HS-5 (cell line): ENCODE data around the gene OTX1.
"Not testable (repeated sequence)": the region's sequence is repeated elsewhere in the genome, so short reads cannot be mapped to it uniquely, and the experiment has no call there.

Experiments used
- DNase-seq: peaks from one replicate; pipeline ENCODE4 v3.0.0-alpha.2; 2012; ENCODE audit warnings: low read depth

The OTX1 gene

GRCh38 chr2:63058921-63059792, 8.5 kb downstream of the OTX1 start:
- no peak for DNase-seq

- DNase-seq, result no peak
These were observed 9.3 kb downstream of the OTX1 start for GRCh38 chr2:63059793-63060471.

DNA sequence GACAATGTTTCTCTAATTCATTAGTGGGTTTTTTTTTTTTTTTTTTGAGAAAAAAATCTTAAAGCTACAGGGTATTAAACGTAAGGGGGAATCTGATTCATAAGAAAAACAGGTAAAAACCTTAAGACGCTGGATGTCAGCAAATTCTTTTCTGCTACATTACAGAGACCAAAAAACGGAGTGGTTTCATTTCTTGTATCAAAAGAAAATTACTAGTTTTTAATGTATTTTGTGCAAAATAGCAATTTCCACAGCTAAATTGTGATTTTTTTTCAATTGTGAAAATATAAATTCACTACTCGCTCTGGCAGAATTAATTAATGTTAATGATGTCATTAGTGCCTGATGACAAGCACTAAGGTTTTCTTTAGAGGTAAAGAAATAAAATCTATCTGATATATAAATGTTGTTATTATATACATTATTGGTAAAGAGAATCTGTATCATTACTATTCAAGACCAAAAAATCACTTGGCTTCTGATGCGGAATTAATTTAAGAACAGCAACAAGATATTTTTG, 9.9 kb downstream of the OTX1 start:
- no peak for DNase-seq

DNA sequence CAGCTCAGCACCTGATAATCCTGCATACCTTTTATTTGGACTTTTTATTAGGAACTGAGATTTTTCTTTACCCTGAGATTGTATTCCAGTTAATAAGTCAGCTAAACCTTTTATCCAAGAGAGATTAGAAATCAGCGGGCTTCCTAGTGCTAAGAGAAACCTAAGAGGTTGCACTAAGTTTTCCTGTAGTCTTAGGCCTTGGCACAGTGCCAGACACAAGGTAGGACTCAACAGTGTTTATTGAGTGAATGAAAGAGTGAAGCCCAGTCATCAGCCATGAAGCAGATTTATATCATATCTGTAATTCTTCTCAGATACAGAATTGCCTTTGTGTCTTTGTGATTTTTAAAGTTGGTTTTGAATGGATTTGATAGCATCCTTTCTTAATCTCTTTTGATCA, 13.6 kb downstream of the OTX1 start:
- DNase-seq, result no peak

DNA sequence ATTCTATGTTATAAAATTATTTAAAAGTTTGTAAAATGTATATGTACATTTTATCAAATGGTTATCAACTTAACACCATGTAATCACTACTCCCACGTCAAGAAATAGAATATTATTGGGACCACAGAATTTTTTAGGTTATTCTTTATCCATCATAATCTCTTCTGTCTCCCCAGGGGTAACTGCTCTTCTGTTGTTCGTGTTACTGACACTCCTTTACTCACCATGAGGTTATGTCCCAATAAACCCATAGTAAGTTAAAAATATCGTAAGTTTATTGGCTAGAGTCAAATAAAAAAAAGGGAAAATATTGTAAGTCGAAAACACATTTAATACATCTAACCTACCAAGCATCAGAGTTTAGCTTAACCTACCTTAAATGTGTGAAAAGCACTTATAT, 14.0 kb downstream of the OTX1 start:
- no peak for DNase-seq

DNA sequence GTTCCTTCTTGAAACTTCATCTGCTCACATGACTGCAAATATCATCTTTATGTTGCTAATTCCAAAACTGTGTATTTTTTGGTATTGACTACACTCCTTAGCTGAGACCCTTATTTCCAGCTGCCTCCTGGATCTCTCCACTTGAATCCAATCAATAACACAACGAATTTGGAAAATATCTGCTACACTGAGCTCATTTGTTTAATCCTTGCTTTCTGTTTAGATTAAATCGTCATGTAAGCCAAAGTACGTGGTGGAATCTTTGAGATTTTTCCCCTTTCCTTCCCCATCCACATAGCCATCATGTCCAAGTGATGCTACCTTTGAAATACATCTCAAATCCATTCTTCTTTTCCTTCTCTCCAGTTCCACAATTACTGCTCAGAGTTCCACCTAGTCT, 15.6 kb downstream of the OTX1 start:
- no peak for DNase-seq

DNA sequence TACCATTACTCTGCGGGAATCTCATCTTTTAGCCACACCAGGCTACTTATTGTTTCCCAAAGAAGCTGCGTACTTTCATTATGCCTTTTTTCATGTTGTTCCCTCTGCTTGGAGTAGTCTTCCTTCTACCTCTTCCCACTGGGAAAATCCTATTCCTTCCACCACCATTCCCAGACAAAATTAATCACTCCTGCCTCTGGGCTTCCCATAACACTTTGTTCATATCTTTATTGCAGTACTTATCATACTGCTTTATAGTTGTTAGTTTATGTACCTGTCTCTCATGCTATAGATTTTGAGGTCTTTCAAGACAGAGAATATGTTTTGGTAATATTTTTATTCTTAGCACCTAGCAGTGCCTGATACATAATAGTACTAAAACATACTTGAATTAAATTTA, 16.2 kb downstream of the OTX1 start:
- no peak for DNase-seq

GRCh38 chr2:63071664-63072063, 21.0 kb downstream of the OTX1 start:
- DNase-seq, result no peak

DNA sequence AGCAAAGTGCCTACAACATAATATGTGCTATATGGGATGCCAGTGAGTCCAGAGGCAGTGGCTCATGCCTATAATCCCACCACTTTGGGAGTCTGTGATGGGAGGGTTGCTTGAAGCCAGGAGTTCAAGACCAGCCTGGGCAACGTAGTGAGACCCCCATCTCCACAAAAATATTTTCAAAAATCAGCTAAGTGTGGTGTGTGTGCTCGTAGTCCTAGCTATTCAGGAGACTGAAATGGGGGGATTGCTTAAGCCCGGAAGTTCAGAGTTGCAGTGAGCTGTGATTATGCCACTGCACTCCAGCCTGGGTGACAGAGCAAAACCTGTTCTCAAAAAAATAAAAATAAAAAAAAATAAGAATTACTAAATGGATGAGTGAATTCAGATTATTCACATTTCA, 23.4 kb downstream of the OTX1 start:
- DNase-seq, result no peak

DNA sequence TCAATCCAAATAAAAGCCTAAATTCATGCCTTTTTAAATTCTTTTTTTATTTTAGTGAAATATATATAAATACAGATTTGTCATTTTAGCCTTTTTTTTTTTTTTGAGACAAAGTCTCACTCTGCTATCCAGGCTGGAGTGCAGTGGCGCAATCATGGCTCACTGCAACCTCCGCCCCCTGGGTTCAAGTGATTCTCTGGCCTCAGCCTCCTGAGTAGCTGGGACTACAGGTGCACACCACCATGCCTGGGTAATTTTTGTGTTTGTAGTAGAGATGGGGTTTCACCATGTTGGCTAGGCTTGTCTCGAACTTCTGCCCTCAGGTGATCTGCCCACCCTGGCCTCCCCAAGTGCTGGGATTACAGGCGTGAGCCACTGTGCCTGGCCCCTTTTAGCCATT, 23.8 kb downstream of the OTX1 start:
- not testable (repeated sequence) for DNase-seq

DNA sequence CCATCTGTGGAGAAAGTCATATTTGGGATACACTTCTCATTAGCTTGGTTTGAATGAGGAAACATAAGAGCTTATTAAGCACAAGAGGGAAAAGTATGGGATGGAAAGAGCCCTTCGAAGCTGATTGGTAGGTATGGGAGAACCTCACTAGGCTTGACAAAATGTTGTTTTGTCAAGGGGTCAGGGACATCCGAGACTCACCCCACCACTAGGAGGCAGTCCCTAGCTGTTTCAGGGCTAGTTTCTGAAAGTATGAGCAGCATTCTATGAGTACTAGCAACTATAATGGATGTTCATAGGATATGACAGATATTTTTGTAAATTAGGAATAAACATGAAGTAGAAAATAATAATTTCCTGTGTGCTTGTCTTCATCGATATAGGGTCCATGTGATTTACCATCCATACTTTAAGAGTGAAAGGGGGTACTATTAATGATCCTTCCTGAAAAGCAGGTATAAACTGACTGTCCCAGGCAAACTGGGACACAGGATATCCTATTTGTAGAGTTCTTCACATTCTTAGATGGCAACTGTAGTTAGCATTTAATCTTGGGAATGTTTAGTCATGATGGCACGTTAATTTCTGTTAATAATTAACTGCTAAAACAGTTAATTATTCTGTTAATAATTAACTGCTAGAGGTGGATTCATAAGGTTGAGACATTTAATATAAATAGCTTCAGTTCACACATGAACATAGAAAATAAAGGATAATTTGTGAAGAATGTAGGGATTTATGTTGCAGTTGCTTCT, 28.4 kb downstream of the OTX1 start:
- no peak for DNase-seq

GRCh38 chr2:63081404-63081803, 30.8 kb downstream of the OTX1 start:
- no peak for DNase-seq

- DNase-seq, result no peak
These were observed 36.1 kb downstream of the OTX1 start for GRCh38 chr2:63086687-63087086.

DNA sequence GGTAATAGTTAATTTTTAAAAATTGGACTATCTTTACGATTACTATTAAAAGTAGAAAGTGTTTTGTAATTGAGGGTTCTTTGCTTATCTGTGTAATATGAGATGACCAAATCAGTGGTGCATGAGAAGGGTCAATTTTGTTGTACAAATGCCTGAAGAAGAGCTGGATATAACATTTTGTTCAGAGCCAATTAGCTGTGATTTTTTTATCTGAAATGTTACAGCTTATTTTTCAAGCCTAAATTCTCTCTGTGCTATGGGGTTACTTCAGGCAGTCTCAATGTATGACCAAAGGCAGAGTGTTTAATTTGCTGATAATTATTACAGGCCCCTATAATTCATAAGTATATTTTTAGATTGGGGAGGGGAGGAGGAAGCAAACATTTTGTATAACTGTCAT, 41.8 kb downstream of the OTX1 start:
- DNase-seq, result no peak

DNA sequence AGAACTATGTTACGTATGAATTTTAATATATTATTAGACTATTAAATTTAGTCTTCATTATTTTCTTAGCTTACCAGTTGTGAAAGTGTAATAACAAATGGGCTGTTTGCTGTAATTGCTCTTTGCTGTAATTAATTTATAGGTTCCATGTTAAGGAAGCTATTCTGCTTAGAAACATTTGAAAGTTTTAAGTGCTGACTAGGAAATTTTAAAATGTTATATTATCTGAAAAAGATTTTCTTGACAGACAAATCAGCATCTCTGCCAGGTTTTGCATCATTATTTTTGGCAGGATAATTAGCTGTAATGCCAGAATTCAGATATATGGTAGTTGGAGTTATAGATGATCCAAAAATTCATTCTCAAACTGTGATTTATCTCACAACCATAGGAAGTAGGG, 42.2 kb downstream of the OTX1 start:
- no peak for DNase-seq

GRCh38 chr2:63093502-63093901, 42.9 kb downstream of the OTX1 start:
- no peak for DNase-seq

- DNase-seq, result no peak
These were observed 45.9 kb downstream of the OTX1 start for GRCh38 chr2:63096491-63096890.

DNA sequence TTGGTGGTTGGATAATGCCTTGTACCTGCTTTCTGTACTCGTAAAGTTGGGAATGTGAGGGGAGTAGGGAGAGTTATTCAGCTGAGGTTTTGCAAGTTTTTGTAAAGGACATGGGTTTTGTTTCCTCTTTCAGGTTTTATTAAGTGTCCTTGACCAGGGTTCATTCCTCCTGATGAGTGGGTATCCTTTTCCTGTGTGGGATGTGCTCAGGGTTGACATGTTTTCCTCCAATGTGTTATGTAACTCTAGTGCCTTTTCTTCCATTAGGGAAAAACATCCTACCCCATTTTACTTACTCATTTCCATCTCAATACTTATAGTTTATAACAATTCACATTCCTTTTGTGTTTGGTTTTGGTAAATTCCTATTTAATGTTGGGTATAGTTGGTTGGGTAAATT, 48.4 kb downstream of the OTX1 start:
- DNase-seq, result no peak

- DNase-seq, result no peak
These were observed 51.3 kb downstream of the OTX1 start for GRCh38 chr2:63101954-63102353.

GRCh38 chr2:63104482-63104881, 53.9 kb downstream of the OTX1 start:
- no peak for DNase-seq
